ENCODE data around the gene GLRX5. TPM values are rescaled to one million over a fixed set of nuclear protein-coding genes. Genes with fewer than 3 reads are reported as not detected.
A peak's percentile ranks its signal among the peaks of the same experiment; 100 is the strongest.

GLRX5 gene
- 10 to 100 TPM; 23.1 to 26.3 TPM for total RNA-seq

- peak; percentile 90 to 91 for ATAC-seq (replicated peaks in 1 of 2)
- peaks cover 69% of the 10 kb centered on the region for H3K4me1 Mint-ChIP-seq (ENCODE audit: low read depth)
- no peaks in the 10 kb centered on the region for H3K27me3 Mint-ChIP-seq (ENCODE audit: low read depth)
Measured at GRCh38 chr14:95534299-95535225, at the start of gene GLRX5. TSS of gene GLRX5 (plus strand) at chr14:95535050. CDS start at chr14:95535090, 40 bp downstream.

DNA sequence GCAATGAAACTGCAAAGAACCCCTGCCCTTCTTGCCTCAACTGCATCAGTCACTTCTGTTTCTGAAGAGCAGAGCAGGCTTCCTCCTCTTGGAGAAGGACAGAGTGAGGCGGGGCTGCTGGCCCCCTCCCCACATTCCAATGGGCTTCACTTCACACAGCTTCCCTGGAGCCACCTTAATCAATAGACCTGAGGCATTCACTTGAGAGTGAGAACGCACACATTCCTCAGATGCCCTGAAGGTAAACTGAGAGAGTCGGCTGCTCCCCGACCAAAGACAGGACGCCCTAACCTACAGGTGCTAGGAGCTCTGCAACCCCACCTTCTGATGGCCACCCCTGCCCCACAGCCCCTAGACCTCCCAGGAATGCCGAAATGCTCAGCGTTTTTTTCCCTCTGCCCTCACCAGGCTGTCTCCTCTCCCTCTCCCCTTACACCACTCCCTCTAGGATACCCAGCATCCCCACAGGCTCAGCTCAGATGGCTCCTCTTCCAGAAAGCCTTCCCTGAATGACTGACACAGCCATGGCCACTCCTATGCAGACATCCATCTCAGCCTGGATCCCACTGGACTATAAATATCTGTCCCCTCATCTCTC lies 49.5 kb upstream of the GLRX5 start:
- Mint-ChIP-seq H3K27me3 (ENCODE audit: low read depth) (no peaks in the 10 kb centered on the region), H3K9me3 (no peaks in the 10 kb centered on the region), H3K27ac (no peak overlapping the region), H3K4me3 (no peak overlapping the region), H3K36me3 (ENCODE audit: insufficient read depth in 2 of 2) (no peaks in the 10 kb centered on the region), H3K4me1 (ENCODE audit: low read depth) (peaks cover 31% of the 10 kb centered on the region)
- DNase-seq: no peak
- ATAC-seq (replicated peaks in 1 of 2): no peak

More at GRCh38 chr14:95534299-95535225, at the start of gene GLRX5:
- Mint-ChIP-seq H3K36me3 (ENCODE audit: insufficient read depth in 2 of 2) (peaks cover 4 to 7% of the 10 kb centered on the region in 2 donors), H3K4me3 (peak within 1 kb of the TSS; percentile 91 to 97), H3K27ac (peak within 1 kb of the TSS; percentile 91), H3K9me3 (no peaks in the 10 kb centered on the region)
- DNase-seq: peak; percentile 95 to 99

DNA sequence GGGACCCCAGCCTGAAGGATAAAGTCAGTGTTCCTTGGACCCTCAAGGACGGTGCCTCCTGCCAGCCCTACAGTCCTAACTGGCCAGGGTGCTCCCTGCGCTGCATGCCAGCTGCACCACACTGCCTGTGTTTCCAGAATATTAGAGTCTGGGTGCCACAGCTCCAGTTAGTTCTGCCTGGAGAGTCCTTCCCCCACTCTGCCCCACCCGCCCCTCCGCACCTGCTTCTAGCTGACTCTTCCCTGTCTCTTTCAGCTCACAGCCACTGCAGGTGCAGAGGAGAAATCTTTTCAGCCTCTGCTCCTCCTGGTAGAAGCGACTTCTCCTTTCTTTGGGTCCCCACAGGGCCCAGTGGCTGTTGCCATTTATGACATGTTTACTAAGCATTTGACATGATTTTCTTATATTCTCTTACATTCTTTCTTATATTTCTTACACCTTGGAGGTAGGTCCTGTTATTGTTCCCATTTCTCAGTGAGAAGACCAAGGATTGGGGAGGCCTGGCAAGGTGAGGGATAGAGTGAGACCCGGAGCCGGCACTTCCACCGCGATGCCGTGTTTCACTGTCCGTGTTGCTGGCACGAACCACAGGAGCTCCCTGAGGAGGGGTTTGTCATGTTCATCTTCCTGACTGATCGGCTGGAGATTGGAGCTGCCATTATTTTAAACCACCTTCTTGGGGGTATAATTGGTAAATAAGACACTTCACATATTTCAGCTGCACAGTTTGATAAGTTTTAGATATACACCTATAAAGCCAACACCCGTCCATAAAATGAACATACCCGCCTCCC lies 47.8 kb upstream of the GLRX5 start:
- H3K27ac Mint-ChIP-seq: peak overlapping the region; percentile 70

DNA sequence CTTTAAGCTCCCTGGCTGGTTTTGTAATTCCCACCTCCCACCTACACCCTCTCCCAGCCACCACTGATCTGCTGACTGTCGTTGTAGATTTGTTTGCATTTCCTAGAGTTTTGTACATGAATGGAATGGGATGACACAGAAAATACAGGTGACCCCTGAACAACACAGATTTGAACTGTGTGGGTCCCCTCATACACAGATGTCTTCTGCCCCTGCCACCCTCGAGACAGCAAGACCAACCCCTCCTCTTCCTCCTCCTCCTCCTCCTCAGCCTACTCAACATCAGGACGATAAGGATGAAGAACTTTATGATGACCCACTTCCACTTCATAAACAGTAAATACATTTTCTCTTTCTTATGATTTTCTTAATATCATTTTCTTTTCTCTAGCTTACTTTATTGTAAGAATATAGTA lies 47.2 kb upstream of the GLRX5 start:
- H3K27ac Mint-ChIP-seq: no peak overlapping the region
- peaks cover 0 to 6% of the 10 kb centered on the region in 2 donors for H3K9me3 Mint-ChIP-seq
- peaks cover 32% of the 10 kb centered on the region for H3K4me1 Mint-ChIP-seq (ENCODE audit: low read depth)
- no peak for ATAC-seq (replicated peaks in 1 of 2)
- no peaks in the 10 kb centered on the region for H3K27me3 Mint-ChIP-seq (ENCODE audit: low read depth)
- DNase-seq: no peak
- no peak overlapping the region for H3K4me3 Mint-ChIP-seq
- H3K36me3 Mint-ChIP-seq (ENCODE audit: insufficient read depth in 2 of 2): peaks cover 6 to 7% of the 10 kb centered on the region in 2 donors

More for the DNA sequence above, 47.8 kb upstream of the GLRX5 start:
- H3K27me3 Mint-ChIP-seq (ENCODE audit: low read depth): no peaks in the 10 kb centered on the region
- ATAC-seq (replicated peaks in 1 of 2) (no peak), DNase-seq (no peak)
- H3K4me1 Mint-ChIP-seq (ENCODE audit: low read depth): peaks cover 32% of the 10 kb centered on the region
- peaks cover 0 to 2% of the 10 kb centered on the region in 2 donors for H3K9me3 Mint-ChIP-seq
- peaks cover 3 to 7% of the 10 kb centered on the region in 2 donors for H3K36me3 Mint-ChIP-seq (ENCODE audit: insufficient read depth in 2 of 2)
- H3K4me3 Mint-ChIP-seq: no peak overlapping the region

DNA sequence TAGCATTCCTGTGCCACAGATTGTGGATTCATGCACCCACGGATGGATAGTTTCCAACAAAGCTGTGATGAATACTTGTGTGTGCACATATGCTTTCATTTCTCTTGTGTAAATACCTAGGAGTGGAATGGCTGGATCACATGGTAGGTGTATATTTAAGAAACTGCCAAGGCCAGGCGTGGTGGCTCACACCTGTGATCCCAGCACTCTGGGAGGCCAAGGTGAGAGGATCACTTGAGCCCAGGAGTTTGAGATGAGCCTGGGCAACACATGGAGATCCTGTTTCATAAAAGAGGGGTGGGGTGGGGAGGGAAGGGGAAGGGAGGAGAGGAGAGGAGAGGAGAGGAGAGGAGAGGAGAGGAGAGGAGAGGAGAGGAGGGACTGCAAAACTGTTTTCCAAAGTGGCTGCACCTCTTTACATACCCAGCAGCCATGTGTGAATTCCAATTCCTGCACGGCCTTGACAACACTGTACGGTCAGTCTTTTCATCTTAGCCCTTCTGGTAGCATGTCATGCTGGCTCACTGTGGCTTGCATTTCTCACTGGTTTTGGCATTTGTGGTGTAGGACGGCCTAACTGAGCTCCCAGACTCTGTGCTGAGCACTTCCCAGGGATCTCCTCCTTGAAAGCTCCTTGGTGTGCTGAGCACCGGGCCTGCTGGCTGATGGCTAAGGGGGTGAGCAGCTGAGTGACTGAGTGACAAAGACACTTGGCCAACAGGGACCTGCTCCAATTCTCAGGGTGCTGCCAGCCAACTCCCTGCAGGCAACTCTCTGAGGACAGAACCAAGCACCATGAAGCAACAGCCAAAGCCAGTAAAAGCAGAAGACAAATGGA lies 46.3 kb upstream of the GLRX5 start:
- DNase-seq (no peak), ATAC-seq (replicated peaks in 1 of 2) (no peak)
- Mint-ChIP-seq H3K4me1 (ENCODE audit: low read depth) (peaks cover 24% of the 10 kb centered on the region), H3K4me3 (no peak overlapping the region), H3K9me3 (peaks cover 0 to 6% of the 10 kb centered on the region in 2 donors), H3K36me3 (ENCODE audit: insufficient read depth in 2 of 2) (peaks cover 6 to 7% of the 10 kb centered on the region in 2 donors), H3K27me3 (ENCODE audit: low read depth) (no peaks in the 10 kb centered on the region), H3K27ac (no peak overlapping the region)

DNA sequence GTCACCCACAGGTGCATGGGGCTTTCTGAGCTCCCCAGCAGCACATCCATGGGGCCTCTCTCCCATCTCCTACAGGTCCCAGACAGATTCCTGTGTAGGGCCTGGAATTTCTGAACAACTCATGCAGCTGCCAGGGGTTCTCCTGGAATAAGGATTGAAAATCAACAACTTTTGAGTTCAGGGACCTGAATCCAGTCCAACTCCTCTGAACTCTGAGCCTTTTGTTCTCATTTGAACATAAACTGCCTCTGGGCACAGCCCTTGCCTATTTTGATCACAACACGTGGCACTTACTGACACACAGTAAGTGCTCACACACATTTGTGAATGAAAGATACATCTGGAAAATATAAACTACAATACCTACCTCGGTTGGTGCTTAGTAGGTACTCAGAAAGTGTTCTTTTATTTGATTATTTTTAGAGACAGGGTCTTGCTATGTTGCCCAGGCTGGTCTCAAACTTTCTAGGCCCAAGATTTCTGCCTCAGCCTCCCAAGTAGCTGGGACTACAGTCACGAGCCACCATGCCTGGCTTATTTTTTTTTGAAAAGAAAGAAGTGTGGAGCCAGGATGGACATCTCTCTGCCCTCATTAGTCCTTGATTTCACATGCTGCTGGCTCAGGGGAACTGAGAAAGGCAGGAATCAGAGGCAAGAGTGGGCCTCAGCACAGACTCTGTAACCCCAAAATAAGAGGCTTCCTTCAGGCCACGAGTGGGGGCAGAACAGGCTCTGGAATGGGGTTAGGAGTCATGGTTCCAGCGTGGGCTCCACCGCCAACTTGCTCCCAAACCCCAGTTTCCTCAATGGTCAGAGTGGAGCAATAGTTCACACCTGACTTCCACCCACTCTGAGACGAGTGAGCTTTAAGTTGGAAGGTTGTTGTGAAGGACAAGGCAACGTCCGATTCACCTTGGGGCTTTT lies 45.4 kb upstream of the GLRX5 start:
- H3K27ac Mint-ChIP-seq: no peak overlapping the region
- H3K36me3 Mint-ChIP-seq (ENCODE audit: insufficient read depth in 2 of 2): peaks cover 6 to 7% of the 10 kb centered on the region in 2 donors
- H3K9me3 Mint-ChIP-seq: peaks cover 0 to 6% of the 10 kb centered on the region in 2 donors
- H3K4me3 Mint-ChIP-seq: no peak overlapping the region
- H3K27me3 Mint-ChIP-seq (ENCODE audit: low read depth): no peaks in the 10 kb centered on the region
- ATAC-seq (replicated peaks in 1 of 2) (no peak), DNase-seq (no peak)
- peaks cover 21% of the 10 kb centered on the region for H3K4me1 Mint-ChIP-seq (ENCODE audit: low read depth)

GRCh38 chr14:95490138-95490509 lies 44.7 kb upstream of the GLRX5 start:
- no peak for ATAC-seq (replicated peaks in 1 of 2)

DNA sequence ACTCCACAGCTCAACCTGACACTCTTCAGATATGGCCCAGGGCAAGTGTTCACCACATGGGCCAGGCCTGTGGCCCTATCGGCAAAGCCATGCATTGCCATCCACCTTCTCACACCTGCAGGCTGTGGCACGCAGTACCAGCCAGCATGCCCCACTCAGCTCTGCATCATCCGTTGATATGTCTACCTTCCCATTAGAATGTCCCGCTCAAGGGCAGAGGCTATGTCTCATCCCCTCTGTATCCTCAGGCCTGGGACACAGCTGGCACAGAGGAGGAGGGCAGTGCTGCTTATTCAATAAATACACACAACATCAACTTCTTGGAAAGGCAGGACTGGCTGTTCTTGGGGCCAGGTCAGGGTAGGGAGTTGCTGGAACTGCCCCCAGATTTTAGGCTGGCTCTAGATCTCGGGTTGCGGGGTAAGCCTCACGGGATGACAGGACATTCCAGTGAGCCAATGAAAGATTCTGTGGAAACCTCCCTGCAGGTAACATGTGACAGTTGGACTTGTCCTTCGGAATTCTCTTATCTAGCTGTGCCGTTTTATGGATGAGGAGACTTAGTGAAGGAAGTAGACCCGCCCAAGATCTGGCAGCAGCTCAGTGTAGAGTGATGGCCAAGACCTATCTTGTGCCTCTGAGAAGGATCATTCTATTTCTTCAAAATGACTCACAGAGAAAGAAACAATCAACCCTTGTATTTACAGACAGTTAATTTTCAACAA lies 44.0 kb upstream of the GLRX5 start:
- H3K9me3 Mint-ChIP-seq: peaks cover 0 to 6% of the 10 kb centered on the region in 2 donors
- no peak overlapping the region for H3K27ac Mint-ChIP-seq
- H3K4me3 Mint-ChIP-seq: no peak overlapping the region
- no peak for DNase-seq
- H3K36me3 Mint-ChIP-seq (ENCODE audit: insufficient read depth in 2 of 2): peaks cover 6 to 9% of the 10 kb centered on the region in 2 donors
- H3K27me3 Mint-ChIP-seq (ENCODE audit: low read depth): no peaks in the 10 kb centered on the region
- peaks cover 32% of the 10 kb centered on the region for H3K4me1 Mint-ChIP-seq (ENCODE audit: low read depth)
- no peak for ATAC-seq (replicated peaks in 1 of 2)

More at GRCh38 chr14:95490138-95490509, 44.7 kb upstream of the GLRX5 start:
- no peak for DNase-seq
- Mint-ChIP-seq H3K27me3 (ENCODE audit: low read depth) (no peaks in the 10 kb centered on the region), H3K9me3 (peaks cover 0 to 6% of the 10 kb centered on the region in 2 donors), H3K36me3 (ENCODE audit: insufficient read depth in 2 of 2) (peaks cover 6 to 9% of the 10 kb centered on the region in 2 donors), H3K4me1 (ENCODE audit: low read depth) (peaks cover 25% of the 10 kb centered on the region), H3K27ac (no peak overlapping the region), H3K4me3 (no peak overlapping the region)

DNA sequence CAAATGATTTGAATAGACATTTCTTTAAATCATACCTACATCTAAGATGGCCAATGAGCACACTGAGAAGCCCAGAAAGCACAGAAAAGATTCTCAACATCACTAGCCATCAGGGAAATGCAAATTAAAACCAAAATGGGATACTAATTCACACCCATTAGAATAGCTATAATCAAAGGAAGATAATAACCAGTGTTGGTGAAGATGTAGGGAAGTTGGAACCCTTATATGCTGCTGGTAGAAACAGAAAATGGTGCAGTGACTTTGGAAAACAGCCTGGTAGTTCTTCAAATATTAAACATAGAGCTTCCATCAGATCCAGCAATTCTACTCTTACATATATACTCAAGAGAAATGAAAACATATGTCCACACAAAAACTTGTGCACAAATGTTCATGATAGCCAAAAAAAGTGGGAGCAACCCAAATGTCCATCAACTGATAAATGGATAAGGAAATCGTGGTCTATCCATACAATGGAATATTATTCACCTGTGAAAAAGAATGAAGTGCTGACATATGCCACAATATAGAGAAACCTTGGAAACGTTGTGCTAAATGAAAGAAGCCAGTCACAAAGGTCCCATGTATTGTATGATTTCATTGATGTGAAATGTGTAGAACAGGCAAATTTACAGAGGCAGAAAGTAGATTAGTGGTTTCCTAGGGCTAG lies 42.8 kb upstream of the GLRX5 start:
- no peaks in the 10 kb centered on the region for H3K27me3 Mint-ChIP-seq (ENCODE audit: low read depth)
- H3K4me1 Mint-ChIP-seq (ENCODE audit: low read depth): peaks cover 44% of the 10 kb centered on the region
- DNase-seq (no peak), ATAC-seq (replicated peaks in 1 of 2) (no peak)
- peaks cover 0 to 6% of the 10 kb centered on the region in 2 donors for H3K9me3 Mint-ChIP-seq
- H3K27ac Mint-ChIP-seq: peak overlapping the region; percentile 46
- peaks cover 6 to 9% of the 10 kb centered on the region in 2 donors for H3K36me3 Mint-ChIP-seq (ENCODE audit: insufficient read depth in 2 of 2)
- no peak overlapping the region for H3K4me3 Mint-ChIP-seq

GRCh38 chr14:95493503-95493902 lies 41.3 kb upstream of the GLRX5 start:
- no peak for DNase-seq
- peaks cover 6 to 9% of the 10 kb centered on the region in 2 donors for H3K36me3 Mint-ChIP-seq (ENCODE audit: insufficient read depth in 2 of 2)
- H3K4me1 Mint-ChIP-seq (ENCODE audit: low read depth): peaks cover 53% of the 10 kb centered on the region
- H3K9me3 Mint-ChIP-seq: peaks cover 0 to 6% of the 10 kb centered on the region in 2 donors
- no peak overlapping the region for H3K27ac Mint-ChIP-seq
- no peak overlapping the region for H3K4me3 Mint-ChIP-seq
- no peaks in the 10 kb centered on the region for H3K27me3 Mint-ChIP-seq (ENCODE audit: low read depth)
- no peak for ATAC-seq (replicated peaks in 1 of 2)
